ENCODE measurements around the gene IL18BP. TPM values are rescaled to one million over a fixed set of nuclear protein-coding genes. Genes with fewer than 3 reads are reported as not detected.

IL18BP gene
- total RNA-seq, 1 experiment from 2014 or later = 5.1 TPM

GRCh38 chr11:71992136-71992730 lies 6.5 kb upstream of the IL18BP start:
- Mint-ChIP-seq H3K27me3 (ENCODE audit: insufficient read depth, unreplicated experiment) (no peaks in the 10 kb centered on the region), H3K27ac (ENCODE audit: low read depth, unreplicated experiment) (no peak overlapping the region), H3K9me3 (ENCODE audit: unreplicated experiment) (no peaks in the 10 kb centered on the region), H3K4me3 (ENCODE audit: unreplicated experiment) (no peak overlapping the region), H3K36me3 (ENCODE audit: insufficient read depth, unreplicated experiment) (peaks cover 24% of the 10 kb centered on the region), H3K4me1 (ENCODE audit: insufficient read depth, unreplicated experiment) (no peaks in the 10 kb centered on the region)
- no peak for TF ChIP-seq CTCF (IDR thresholded peaks at IDR 0.05; ENCODE audit: unreplicated experiment)
- intact Hi-C loops (cut with micrococcal nuclease) = no loop called here
- BruUV-seq (replicated peaks) = no TSS peak
- ChIA-PET CTCF (interaction anchor here (0.6 kb wide), 1 partner anchor 11 kb away, joined by 3 read pairs; no protein-coding TSS in a partner anchor), POLR2A (no interaction called here)
- no peak for DNase-seq (ENCODE audit: unreplicated experiment)

DNA sequence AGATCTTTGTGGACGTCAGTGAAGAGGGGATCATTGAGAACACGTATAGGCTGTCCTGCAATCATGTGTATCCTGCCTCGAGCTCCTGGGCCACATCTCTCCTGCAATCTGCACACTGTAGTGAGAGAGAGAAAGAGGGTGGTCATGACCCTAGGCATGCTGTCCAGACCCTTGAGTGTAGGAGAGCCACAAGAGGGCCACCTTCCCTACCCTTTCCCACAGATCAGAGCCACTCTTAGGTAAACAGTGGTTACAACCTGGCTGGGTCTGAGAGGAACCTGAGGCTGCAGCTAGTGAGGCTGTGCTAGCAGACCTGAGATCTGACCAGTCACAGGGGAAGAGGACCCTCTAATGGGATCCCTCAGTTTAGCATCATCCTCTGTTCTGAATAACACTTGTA lies 3.9 kb upstream of the IL18BP start:
- no peak for TF ChIP-seq CTCF (IDR thresholded peaks at IDR 0.05; ENCODE audit: unreplicated experiment)
- Mint-ChIP-seq H3K9me3 (ENCODE audit: unreplicated experiment) (no peaks in the 10 kb centered on the region), H3K4me1 (ENCODE audit: insufficient read depth, unreplicated experiment) (peaks cover 5% of the 10 kb centered on the region), H3K27me3 (ENCODE audit: insufficient read depth, unreplicated experiment) (no peaks in the 10 kb centered on the region), H3K27ac (ENCODE audit: low read depth, unreplicated experiment) (no peak overlapping the region), H3K36me3 (ENCODE audit: insufficient read depth, unreplicated experiment) (peaks cover 24% of the 10 kb centered on the region), H3K4me3 (ENCODE audit: unreplicated experiment) (no peak overlapping the region)
- ChIA-PET POLR2A (no interaction called here), CTCF (interaction anchor here (0.5 to 5.9 kb wide), 3 partner anchors 17 to 150 kb away, joined by 3 to 28 read pairs (median 3); no protein-coding TSS in a partner anchor)
- BruUV-seq (replicated peaks) = no TSS peak
- intact Hi-C loops (cut with micrococcal nuclease) = no loop called here
- DNase-seq (ENCODE audit: unreplicated experiment) = no peak

DNA sequence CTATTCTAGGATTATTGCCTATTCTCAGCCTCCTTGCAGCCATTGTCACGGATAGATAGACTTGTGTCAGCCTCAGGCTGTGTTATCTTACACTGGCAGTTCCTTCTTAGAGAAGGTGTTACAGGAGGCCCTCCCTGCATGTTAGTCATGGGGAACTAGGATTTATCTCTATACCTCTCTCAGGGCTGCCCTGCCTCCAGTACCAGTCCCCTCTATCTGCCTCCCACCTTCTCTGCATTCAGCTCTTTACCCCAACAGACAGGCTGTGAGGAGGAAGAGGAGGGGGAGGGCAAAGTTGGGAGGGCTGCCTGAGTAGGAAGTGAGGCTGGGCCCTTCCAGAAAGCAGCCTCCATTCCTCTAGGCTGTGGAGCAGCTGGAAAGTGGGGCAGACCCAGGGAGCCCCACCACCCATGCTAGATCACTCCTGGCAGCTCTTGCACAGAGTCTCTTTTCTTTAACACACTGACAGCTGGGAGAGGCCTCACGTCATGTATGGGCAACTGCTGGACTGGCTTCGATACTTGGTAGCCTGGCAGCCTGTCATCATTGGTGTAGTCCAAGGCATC lies 2.9 kb upstream of the IL18BP start:
- Mint-ChIP-seq H3K27ac (ENCODE audit: low read depth, unreplicated experiment) (no peak overlapping the region), H3K9me3 (ENCODE audit: unreplicated experiment) (no peaks in the 10 kb centered on the region)
- CTCF ChIA-PET = interaction anchor here (1.4 to 5.9 kb wide), 2 partner anchors 18 to 97 kb away, joined by 3 to 28 read pairs; no protein-coding TSS in a partner anchor

More for the DNA sequence above, 2.9 kb upstream of the IL18BP start:
- DNase-seq (ENCODE audit: unreplicated experiment) = no peak
- H3K4me1 Mint-ChIP-seq (ENCODE audit: insufficient read depth, unreplicated experiment) = peaks cover 5% of the 10 kb centered on the region
- no TSS peak for BruUV-seq (replicated peaks)
- no peaks in the 10 kb centered on the region for H3K27me3 Mint-ChIP-seq (ENCODE audit: insufficient read depth, unreplicated experiment)
- H3K36me3 Mint-ChIP-seq (ENCODE audit: insufficient read depth, unreplicated experiment) = peaks cover 24% of the 10 kb centered on the region
- POLR2A ChIA-PET = no interaction called here
- intact Hi-C loops (cut with micrococcal nuclease) = no loop called here
- no peak for TF ChIP-seq CTCF (IDR thresholded peaks at IDR 0.05; ENCODE audit: unreplicated experiment)
- H3K4me3 Mint-ChIP-seq (ENCODE audit: unreplicated experiment) = no peak overlapping the region

Data from MCF 10A (cell line).